ENCODE measurements around the gene ETV1.
"Not testable (repeated sequence)": the region's sequence is repeated elsewhere in the genome, so short reads cannot be mapped to it uniquely, and the experiment has no call there.

ETV1 gene

DNA sequence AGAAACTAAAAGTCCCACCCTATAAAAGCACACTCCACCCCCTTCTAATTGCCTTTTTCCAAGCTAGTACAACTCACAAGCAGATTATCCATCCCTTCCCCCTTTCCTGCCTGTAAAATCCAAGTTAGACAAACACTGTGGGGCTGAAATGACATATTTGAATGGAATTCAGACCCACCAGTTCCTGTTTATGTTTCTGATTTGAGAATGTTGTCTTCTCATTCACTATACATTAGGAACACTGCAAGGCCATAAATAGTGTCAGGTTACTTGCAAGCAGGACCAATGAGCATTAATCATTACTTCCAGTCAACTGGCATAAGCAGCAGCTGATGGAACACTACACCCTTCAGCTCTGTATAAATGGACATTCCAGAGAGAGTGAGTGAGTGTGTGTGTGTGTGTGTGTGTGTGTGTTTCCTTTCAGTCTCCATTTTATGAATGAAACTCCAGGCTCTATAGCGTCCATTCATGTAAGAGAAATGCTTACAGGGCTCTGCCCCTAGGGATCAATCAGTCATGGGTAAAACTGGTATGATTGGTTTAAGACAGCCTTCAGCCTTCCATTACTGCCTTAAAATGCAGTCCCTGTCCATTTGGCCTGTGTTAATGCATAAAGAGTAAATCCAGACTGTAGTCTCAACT lies 69.3 kb downstream of the ETV1 start:
- DNase-seq, result peak; percentile 100

GRCh38 chr7:13918333-13918732 lies 71.1 kb downstream of the ETV1 start:
- not testable (repeated sequence) for DNase-seq

GRCh38 chr7:13917103-13917502 lies 72.4 kb downstream of the ETV1 start:
- not testable (repeated sequence) for DNase-seq

- no peak for DNase-seq
These were observed 73.6 kb downstream of the ETV1 start for GRCh38 chr7:13915891-13916290.

- peak; percentile 47 for DNase-seq
These were observed 76.7 kb downstream of the ETV1 start for GRCh38 chr7:13912715-13913278.

DNA sequence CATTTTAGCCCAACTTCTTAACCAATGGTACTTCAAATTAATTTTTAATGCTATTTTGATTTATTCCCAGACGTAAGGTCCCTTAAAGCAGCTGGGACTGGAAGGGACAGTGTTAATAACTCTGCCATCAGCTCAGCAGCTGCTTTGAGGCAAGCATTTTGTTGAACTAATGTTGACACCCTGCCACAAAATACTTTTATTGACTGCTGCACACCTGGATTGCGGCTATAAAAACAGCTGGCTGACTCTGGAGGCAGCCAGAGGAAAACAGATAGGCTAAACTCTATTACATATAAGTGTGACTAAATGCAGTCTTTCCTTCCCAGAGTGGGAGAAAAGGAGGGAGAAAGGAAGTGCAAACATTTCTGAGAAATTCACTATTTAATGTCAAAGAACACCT lies 77.6 kb downstream of the ETV1 start:
- peak; percentile 61 for DNase-seq

DNA sequence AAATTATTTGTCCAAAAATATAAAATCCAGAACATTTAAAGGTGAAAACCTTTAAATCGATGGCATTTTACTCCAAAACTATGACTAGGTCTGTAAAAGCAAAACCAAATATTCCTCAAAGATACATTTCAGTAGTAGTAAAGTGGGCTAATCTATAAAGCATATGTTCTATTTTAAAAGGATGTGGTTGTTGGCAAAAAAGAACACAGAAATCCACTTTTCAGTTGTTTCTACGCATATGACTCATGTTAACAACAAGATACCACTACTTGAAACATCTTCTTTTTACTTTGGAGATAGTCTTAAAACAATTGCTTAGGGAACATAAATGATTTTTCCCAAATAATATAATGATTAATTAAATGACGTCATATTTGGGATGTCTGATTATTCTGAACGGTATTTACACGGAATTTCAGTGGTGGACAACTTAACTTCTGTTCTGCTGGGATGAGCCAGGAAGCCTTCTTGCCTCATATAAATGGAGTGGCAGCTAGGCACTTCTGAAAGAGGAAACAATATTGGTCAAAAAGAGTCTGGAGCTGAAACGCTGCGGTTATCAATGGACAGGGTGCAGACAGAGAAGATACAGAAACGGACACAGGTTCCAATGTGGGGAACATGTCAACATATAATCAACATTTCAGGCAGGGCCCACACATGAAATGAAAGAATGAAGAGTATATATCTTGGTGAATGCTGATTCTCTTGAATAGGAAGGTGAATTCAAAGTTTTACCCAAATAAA lies 78.5 kb downstream of the ETV1 start:
- DNase-seq, result peak; percentile 16

- DNase-seq, result peak; percentile 99
These were observed 80.6 kb downstream of the ETV1 start for GRCh38 chr7:13908667-13909397.

- DNase-seq, result peak; percentile 41
These were observed 81.6 kb downstream of the ETV1 start for GRCh38 chr7:13907831-13908230.

DNA sequence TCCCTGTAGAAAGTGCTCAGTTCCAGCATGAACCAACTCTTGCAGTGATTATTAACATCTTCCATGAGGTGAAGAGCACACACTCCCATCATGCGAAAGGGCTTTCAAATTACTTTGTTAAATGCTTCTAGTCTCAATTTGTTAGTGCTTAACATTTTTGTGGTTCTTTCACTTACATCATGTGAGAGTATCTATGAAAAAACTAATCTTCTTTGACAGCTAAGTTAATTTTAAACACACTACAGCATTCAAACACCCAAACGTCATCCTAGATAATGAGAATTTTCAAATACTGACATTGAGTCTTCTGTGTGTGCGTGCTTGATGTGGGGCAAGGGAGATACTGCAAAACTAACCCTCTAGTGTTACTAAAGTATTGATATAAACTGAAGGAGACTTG lies 84.8 kb downstream of the ETV1 start:
- DNase-seq, result peak; percentile 55

- DNase-seq, result peak; percentile 93
These were observed 85.5 kb downstream of the ETV1 start for GRCh38 chr7:13904007-13904406.

DNA sequence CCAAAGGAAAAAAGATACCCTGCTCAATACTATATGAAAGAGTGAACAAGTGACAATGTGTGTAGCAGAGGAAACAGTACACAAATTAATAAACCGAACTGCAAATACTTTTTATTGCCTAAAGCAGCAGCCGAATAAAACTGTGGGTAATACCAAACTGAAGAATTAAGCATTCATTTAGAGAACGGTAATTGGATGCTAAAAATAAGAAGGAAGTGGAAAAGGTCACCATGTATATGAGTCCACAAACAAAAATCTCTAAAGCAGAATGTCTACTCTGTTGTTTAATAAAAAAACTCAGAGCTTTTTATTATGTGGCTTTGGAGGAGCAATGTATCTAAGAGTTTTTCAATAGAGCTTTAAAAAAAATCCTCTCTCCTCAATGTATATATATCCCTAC lies 87.9 kb downstream of the ETV1 start:
- DNase-seq, result no peak

DNA sequence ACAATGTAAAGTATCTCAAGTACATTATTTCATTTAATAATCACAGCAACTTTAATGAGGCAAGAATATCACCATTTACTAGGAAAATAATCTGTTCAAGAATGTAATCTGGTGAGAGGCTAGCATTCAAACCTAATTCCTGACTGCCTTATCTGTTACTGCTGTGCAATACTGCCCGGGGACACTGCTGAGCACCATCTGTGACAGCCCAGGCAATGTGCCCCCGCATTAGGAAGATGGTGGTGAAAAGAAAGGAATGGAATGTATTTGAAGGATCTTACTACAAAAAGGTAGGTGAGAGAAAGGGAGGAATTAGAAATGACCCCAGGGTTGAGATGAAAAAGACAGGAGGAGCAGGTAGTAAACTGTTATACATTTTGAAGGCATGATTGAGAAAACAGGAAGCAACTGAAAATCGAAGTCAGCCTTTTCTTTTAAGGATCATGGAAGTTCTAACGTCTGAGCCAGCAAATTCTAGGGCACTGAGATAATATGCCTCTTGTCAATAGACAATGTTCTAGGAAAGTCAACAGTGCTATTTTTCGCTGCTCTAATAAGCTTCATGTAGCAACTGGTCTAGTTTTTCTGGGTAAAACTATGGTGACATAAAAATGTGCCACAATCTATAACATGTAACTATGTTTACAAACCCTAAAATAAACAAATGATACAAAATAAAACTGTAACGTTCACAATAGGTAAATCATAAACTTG lies 90.4 kb downstream of the ETV1 start:
- DNase-seq, result peak; percentile 63

GRCh38 chr7:13897819-13898218 lies 91.6 kb downstream of the ETV1 start:
- no peak for DNase-seq

GRCh38 chr7:13894954-13895353 lies 94.5 kb downstream of the ETV1 start:
- DNase-seq, result peak; percentile 89

GRCh38 chr7:13894377-13894776 lies 95.1 kb downstream of the ETV1 start:
- no peak for DNase-seq

DNA sequence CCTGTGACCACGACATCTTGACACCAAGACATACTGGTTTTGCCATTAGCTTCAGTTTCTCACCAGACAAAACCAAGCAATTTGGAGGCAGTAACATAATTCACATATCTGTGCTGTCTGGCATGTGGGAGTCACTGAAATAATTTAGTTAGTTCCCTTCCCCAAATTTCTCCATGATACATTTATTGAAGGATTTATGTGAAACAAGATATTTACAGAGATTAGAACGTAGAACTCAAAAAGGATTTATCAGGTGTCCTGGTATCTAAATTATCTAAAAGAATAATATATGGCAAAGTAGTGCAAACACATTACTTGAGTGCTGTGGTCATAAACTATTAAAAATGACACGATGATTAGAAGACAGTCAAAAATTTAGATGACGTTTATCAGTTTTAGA lies 98.7 kb downstream of the ETV1 start:
- DNase-seq, result no peak

- DNase-seq, result no peak
These were observed 103.1 kb downstream of the ETV1 start for GRCh38 chr7:13886356-13886755.

DNA sequence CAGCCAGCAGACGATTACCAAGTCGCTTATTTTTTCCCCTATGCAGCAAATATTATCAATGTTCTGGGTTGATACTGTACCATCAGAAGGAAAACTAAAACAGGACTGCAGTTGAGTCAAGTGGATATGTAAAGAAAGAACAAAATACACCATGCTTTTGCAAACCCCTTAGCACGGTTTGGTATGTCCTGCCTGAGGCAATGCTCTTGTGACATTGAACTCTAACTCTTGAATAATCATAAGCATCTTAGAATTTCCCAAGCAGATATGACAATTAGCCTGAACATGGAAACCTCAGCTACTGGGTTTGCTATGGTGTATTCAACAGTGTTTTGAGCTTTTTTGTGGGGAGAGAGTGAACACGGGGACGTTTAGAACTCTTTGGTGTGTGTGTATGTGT lies 107.4 kb downstream of the ETV1 start:
- DNase-seq, result no peak

- DNase-seq, result no peak
These were observed 108.7 kb downstream of the ETV1 start for GRCh38 chr7:13880789-13881188.

DNA sequence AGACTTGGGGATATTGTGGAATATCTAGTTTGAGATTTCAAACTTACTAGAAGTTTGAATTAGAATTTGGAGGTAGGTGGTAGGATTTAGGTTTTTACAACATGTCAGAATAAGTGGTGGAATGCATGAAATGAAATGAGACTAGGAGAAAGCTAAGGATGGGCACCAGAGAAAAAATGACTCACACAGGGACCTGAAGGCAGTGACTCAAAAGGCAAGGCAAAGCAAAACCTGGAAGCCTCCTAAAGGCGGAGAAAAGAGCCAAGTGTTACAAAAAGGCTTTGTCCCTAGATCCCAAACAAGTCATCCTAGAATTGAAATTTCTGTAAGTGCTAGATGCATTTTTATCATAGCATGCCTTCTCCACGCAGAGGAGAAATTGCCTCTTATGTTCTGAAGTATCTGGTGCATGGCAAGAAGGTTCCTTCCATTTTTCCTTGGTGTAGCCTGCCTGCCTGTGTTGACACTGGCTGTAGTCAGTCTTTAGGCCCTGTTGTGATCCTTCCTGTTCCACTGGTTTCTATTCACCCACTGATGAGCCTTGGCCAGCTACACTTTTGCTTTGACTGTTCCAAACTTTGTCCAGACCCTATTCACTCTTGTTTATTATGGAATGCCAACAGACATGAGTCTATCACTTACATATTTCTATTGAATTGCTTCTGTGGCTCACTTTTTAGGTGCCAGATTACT lies 109.3 kb downstream of the ETV1 start:
- DNase-seq, result no peak

DNA sequence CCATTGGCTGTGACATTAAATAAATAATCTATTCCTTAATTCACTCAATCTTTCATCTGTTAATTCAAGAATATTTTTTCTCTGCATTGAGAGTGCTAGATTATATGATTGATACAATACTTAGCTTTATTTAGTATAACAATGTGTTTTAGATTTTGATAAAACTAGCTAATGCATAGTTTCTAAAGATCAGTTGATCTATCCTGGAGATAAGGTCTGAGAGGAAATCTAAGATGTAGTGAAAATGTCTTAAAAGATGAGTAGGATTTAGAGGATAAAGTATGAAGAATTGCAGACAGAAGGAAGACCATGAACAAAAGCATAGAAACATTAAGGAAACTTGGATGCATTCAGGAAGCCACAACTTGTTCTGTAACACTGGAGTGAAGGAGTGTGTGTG lies 110.3 kb downstream of the ETV1 start:
- no peak for DNase-seq

Measured in NCI-H69 (cell line).